ENCODE results near the gene HPS5.
A peak's percentile ranks its signal among the peaks of the same experiment; 100 is the strongest.
"Not testable (repeated sequence)": the region's sequence is repeated elsewhere in the genome, so short reads cannot be mapped to it uniquely, and the experiment has no call there.

Gene HPS5

GRCh38 chr11:18269252-18269651, 52.7 kb downstream of the HPS5 start:
- not testable (repeated sequence) for DNase-seq

- not testable (repeated sequence) for DNase-seq
These were observed 54.4 kb downstream of the HPS5 start for GRCh38 chr11:18267335-18268133.

- no peak for DNase-seq
These were observed 56.0 kb downstream of the HPS5 start, which contains the start of gene SAA1 for GRCh38 chr11:18265949-18266348. TSS of gene SAA1 (plus strand) at chr11:18266264. CDS start at chr11:18266888, 624 bp downstream.

- DNase-seq, result no peak
These were observed 57.0 kb downstream of the HPS5 start for GRCh38 chr11:18264677-18265555.

GRCh38 chr11:18264035-18264434, 57.9 kb downstream of the HPS5 start:
- DNase-seq, result no peak

GRCh38 chr11:18262681-18263350, 59.1 kb downstream of the HPS5 start:
- DNase-seq, result not testable (repeated sequence)

GRCh38 chr11:18261721-18262120, 60.2 kb downstream of the HPS5 start:
- DNase-seq, result no peak

GRCh38 chr11:18259259-18259658, 62.7 kb downstream of the HPS5 start:
- no peak for DNase-seq

GRCh38 chr11:18254781-18255361, 67.1 kb downstream of the HPS5 start:
- no peak for DNase-seq

GRCh38 chr11:18253778-18254338, 68.1 kb downstream of the HPS5 start:
- no peak for DNase-seq

GRCh38 chr11:18253233-18253632, 68.7 kb downstream of the HPS5 start:
- no peak for DNase-seq

- no peak for DNase-seq
These were observed 73.4 kb downstream of the HPS5 start, which contains the start of gene SAA2 for GRCh38 chr11:18248561-18248960. TSS of gene SAA2 (minus strand) at chr11:18248668. CDS start at chr11:18248011, 657 bp downstream.

- DNase-seq, result not testable (repeated sequence)
These were observed 74.8 kb downstream of the HPS5 start for GRCh38 chr11:18247191-18247581.

GRCh38 chr11:18246379-18247190, 75.4 kb downstream of the HPS5 start:
- DNase-seq, result not testable (repeated sequence)

- no peak for DNase-seq
These were observed 76.5 kb downstream of the HPS5 start for GRCh38 chr11:18245396-18245795.

- peak; percentile 30 for DNase-seq
These were observed 78.1 kb downstream of the HPS5 start for GRCh38 chr11:18243783-18244362.

GRCh38 chr11:18239655-18240054, 82.3 kb downstream of the HPS5 start:
- DNase-seq, result no peak

- no peak for DNase-seq
These were observed 85.1 kb downstream of the HPS5 start, which contains the start of gene SAA4 for GRCh38 chr11:18236664-18237356. TSS of gene SAA4 (minus strand) at chr11:18236802. CDS start at chr11:18235926, 876 bp downstream.

GRCh38 chr11:18235394-18236334, 86.3 kb downstream of the HPS5 start:
- peak; percentile 1 for DNase-seq

Measured in NCI-H2171 treated with DMSO at 0.1 percent for 48 hours (cell line).